Mesenchymal stem cell (in vitro differentiated cells and primary cell): ENCODE data around the gene ZFYVE28.

Source experiments
- DNase-seq: peaks from one replicate; pipeline ENCODE4 v3.0.0-alpha.2; 2013
- H2AFZ ChIP-seq: one replicate; pipeline ENCODE4 v1.6.1; 2013; ENCODE audit warnings: low read depth, mild to moderate bottlenecking, control low read depth, inconsistent platforms, low read length, moderate library complexity
- H2AK5ac ChIP-seq: 2 replicates; pipeline ENCODE4 v1.6.1; 2013; ENCODE audit warnings: low read length, moderate library complexity, mild to moderate bottlenecking, inconsistent platforms; ENCODE audit not compliant: severe bottlenecking
- H2BK120ac ChIP-seq: one replicate; pipeline ENCODE4 v1.6.1; 2013; ENCODE audit warnings: low read depth, mild to moderate bottlenecking, inconsistent platforms, low read length, moderate library complexity
- H2BK12ac ChIP-seq, 2 experiments: one replicate each; pipeline ENCODE4 v1.6.1; 2013; ENCODE audit warnings: inconsistent platforms in 2 of 2, low read length in 2 of 2, mild to moderate bottlenecking in 2 of 2, moderate library complexity in 2 of 2, control low read depth in 1 of 2
- H2BK15ac ChIP-seq: one replicate; pipeline ENCODE4 v1.6.1; 2013; ENCODE audit warnings: mild to moderate bottlenecking, low read depth, inconsistent platforms; ENCODE audit not compliant: poor library complexity, severe bottlenecking
- H2BK5ac ChIP-seq: 2 replicates; pipeline ENCODE4 v1.6.1; 2013; ENCODE audit warnings: low read depth, mild to moderate bottlenecking, low read length, control low read depth, inconsistent platforms; ENCODE audit not compliant: poor library complexity, severe bottlenecking
- H3K14ac ChIP-seq, 2 experiments: one replicate each; pipeline ENCODE4 v1.6.1; 2013; ENCODE audit warnings: inconsistent platforms in 2 of 2, low read length in 2 of 2, control low read depth in 1 of 2, mild to moderate bottlenecking in 1 of 2, moderate library complexity in 1 of 2
- H3K18ac ChIP-seq, 2 experiments: one replicate each; pipeline ENCODE4 v1.6.1; 2013; ENCODE audit warnings: inconsistent platforms in 2 of 2, low read length in 2 of 2, control low read depth in 1 of 2, low read depth in 1 of 2, mild to moderate bottlenecking in 1 of 2
- H3K23ac ChIP-seq, 2 experiments: one replicate each; pipeline ENCODE4 v1.6.1; 2013; ENCODE audit warnings: inconsistent platforms in 2 of 2, low read length in 2 of 2, mild to moderate bottlenecking in 2 of 2, moderate library complexity in 2 of 2, control low read depth in 1 of 2
- H3K27ac ChIP-seq: 2 replicates; pipeline ENCODE4 v1.5.1; 2013; ENCODE audit warnings: mild to moderate bottlenecking, moderate library complexity, low read length, control low read depth, inconsistent platforms; ENCODE audit not compliant: poor library complexity, severe bottlenecking
- H3K27me3 ChIP-seq, 2 experiments: 2 replicates each; pipeline versions ENCODE4 v1.6.1 to v1.7.0; 2013; ENCODE audit warnings: low read length in 2 of 2, mild to moderate bottlenecking in 2 of 2, moderate library complexity in 2 of 2, control low read depth in 1 of 2, inconsistent platforms in 1 of 2; ENCODE audit not compliant: control insufficient read depth in 1 of 2, insufficient read depth in 1 of 2
- H3K36me3 ChIP-seq, 2 experiments: 2 replicates each; pipeline versions ENCODE4 v1.6.1 to v1.7.0; 2013; ENCODE audit warnings: low read length in 2 of 2, control low read depth in 1 of 2, inconsistent platforms in 1 of 2, low read depth in 1 of 2, mild to moderate bottlenecking in 1 of 2; ENCODE audit not compliant: insufficient read depth in 2 of 2, control insufficient read depth in 1 of 2
- H3K4ac ChIP-seq, 2 experiments: one replicate each; pipeline ENCODE4 v1.6.1; 2013; ENCODE audit warnings: inconsistent platforms in 2 of 2, low read length in 2 of 2, mild to moderate bottlenecking in 2 of 2, moderate library complexity in 2 of 2, control low read depth in 1 of 2, low read depth in 1 of 2
- H3K4me1 ChIP-seq: 2 replicates; pipeline ENCODE4 v1.6.1; 2013; ENCODE audit warnings: low read depth, low read length, control low read depth; ENCODE audit not compliant: control insufficient read depth, insufficient read depth
- H3K4me2 ChIP-seq: 2 replicates; pipeline ENCODE4 v1.6.1; 2013; ENCODE audit warnings: low read length, mild to moderate bottlenecking, inconsistent platforms; ENCODE audit not compliant: poor library complexity, severe bottlenecking
- H3K4me3 ChIP-seq, 2 experiments: 2 replicates each; pipeline versions ENCODE4 v1.5.1 to v1.7.0; 2013; ENCODE audit warnings: low read length in 2 of 2, mild to moderate bottlenecking in 2 of 2, control low read depth in 1 of 2, low read depth in 1 of 2; ENCODE audit not compliant: insufficient read depth in 1 of 2
- H3K79me1 ChIP-seq: replicated peaks from 2 replicates; pipeline ENCODE4 v1.6.1; 2013; ENCODE audit warnings: mild to moderate bottlenecking, control low read depth, low read length, inconsistent platforms; ENCODE audit not compliant: poor library complexity, severe bottlenecking
- H3K9ac ChIP-seq: 2 replicates; pipeline ENCODE4 v1.7.0; 2013; ENCODE audit warnings: mild to moderate bottlenecking, low read length, moderate library complexity
- H3K9me3 ChIP-seq: 2 replicates; pipeline ENCODE4 v1.7.0; 2013; ENCODE audit warnings: mild to moderate bottlenecking, low read length; ENCODE audit not compliant: control insufficient read depth
- H4K8ac ChIP-seq: one replicate; pipeline ENCODE4 v1.6.1; 2013; ENCODE audit warnings: inconsistent platforms, mild to moderate bottlenecking, low read length, moderate library complexity
- H4K91ac ChIP-seq: one replicate; pipeline ENCODE4 v1.6.1; 2013; ENCODE audit warnings: mild to moderate bottlenecking, low read length, inconsistent platforms
- WGBS: methylation state at CpG from one replicate; pipeline ENCODE4 v1.1.7; 2013; ENCODE audit warnings: mixed read lengths; 5-methylcytosine and 5-hydroxymethylcytosine counted together

ZFYVE28 gene

GRCh38 chr4:2269618-2270163 is 148.8 kb downstream of the ZFYVE28 start:
- Histone ChIP-seq H3K9ac (no peak overlapping the region), H4K8ac (no peak overlapping the region), H2AFZ (no peak overlapping the region), H3K18ac (no peak overlapping the region), H4K91ac (no peak overlapping the region), H3K23ac (no peak overlapping the region), H3K9me3 (no peaks in the 10 kb centered on the region), H3K4ac (no peak overlapping the region), H3K4me3 (no peak overlapping the region), H3K27me3 (no peaks in the 10 kb centered on the region), H2AK5ac (no peak overlapping the region), H3K4me1 (peaks cover 20% of the 10 kb centered on the region), H2BK120ac (no peak overlapping the region), H3K4me2 (no peak overlapping the region), H3K36me3 (peaks cover 0 to 64% of the 10 kb centered on the region in 2 experiments), H3K27ac (no peak overlapping the region), H2BK15ac (no peak overlapping the region), H3K79me1 (peaks cover 4% of the 10 kb centered on the region), H3K14ac (no peak overlapping the region), H2BK12ac (no peak overlapping the region), H2BK5ac (no peak overlapping the region)
- WGBS = 95% methylated on average over 10 of the region's 12 CpGs
- no peak for DNase-seq

- Histone ChIP-seq H2BK15ac (no peak overlapping the region), H3K9me3 (no peaks in the 10 kb centered on the region), H3K4me3 (no peak overlapping the region), H3K27me3 (no peaks in the 10 kb centered on the region), H4K91ac (no peak overlapping the region), H2BK12ac (no peak overlapping the region), H2BK5ac (no peak overlapping the region), H4K8ac (no peak overlapping the region), H3K4me2 (no peak overlapping the region), H3K79me1 (peaks cover 2% of the 10 kb centered on the region), H2AFZ (no peak overlapping the region), H2AK5ac (no peak overlapping the region), H3K23ac (no peak overlapping the region), H2BK120ac (no peak overlapping the region), H3K4me1 (peaks cover 23% of the 10 kb centered on the region), H3K18ac (no peak overlapping the region), H3K4ac (no peak overlapping the region), H3K36me3 (peaks cover 0 to 63% of the 10 kb centered on the region in 2 experiments), H3K14ac (no peak overlapping the region), H3K9ac (no peak overlapping the region), H3K27ac (no peak overlapping the region)
- WGBS = 63% methylated on average over 6 of the region's 6 CpGs
- no peak for DNase-seq
These were observed 149.3 kb downstream of the ZFYVE28 start for GRCh38 chr4:2269206-2269531.

DNA sequence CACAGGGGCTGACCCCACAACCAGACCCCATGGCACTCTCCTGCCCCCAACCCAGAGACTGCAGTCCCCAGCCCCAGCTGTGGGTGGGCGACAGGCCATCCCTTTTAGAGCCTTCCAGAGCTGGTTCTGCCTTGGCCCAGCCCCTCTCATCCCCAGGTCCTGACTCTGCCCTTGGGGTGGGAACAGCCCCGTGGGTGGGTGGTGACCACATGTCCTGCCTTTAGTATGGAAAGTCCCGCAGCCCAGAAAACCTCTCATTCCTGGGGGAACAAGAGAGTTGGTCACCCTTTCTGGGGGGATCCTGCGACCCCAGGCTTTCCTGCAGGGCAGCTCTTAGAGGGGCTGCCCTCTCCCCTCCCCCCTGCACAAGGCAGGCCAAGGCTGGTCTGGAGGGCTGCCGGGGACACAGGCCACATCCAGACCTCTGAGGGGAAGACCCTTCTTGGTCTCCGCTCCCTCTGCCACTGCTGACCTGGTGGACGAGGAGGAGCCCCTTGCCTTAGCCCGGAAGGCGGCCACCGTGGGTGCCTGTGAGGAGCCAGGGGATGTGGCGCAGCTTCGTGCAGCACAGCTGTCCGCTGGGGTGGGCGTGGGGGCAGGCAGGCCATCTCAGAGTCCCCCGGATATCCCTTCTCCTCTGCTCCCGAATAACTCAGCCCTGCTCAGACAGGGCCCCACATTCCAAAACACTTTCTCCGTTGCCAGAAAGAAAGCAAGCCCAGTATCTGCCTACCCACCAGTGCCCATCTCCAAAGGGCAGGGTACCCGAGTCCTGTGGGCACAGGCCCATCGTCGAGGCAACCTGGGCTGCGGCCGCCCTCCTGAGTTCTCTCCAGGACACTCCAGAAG is 149.9 kb downstream of the ZFYVE28 start:
- H2BK15ac ChIP-seq = no peak overlapping the region

GRCh38 chr4:2267841-2268240 is 150.6 kb downstream of the ZFYVE28 start:
- Histone ChIP-seq H2AK5ac (no peak overlapping the region), H3K79me1 (peaks cover 2% of the 10 kb centered on the region), H2BK5ac (no peak overlapping the region), H4K91ac (no peak overlapping the region), H3K4me2 (no peak overlapping the region), H3K36me3 (peaks cover 0 to 56% of the 10 kb centered on the region in 2 experiments), H3K9ac (no peak overlapping the region), H2AFZ (no peak overlapping the region), H3K4me3 (no peak overlapping the region), H3K4me1 (peaks cover 29% of the 10 kb centered on the region), H3K14ac (no peak overlapping the region), H3K27me3 (no peaks in the 10 kb centered on the region), H3K18ac (no peak overlapping the region), H3K23ac (no peak overlapping the region), H2BK12ac (no peak overlapping the region), H3K4ac (no peak overlapping the region), H4K8ac (no peak overlapping the region), H2BK15ac (no peak overlapping the region), H3K27ac (no peak overlapping the region), H3K9me3 (no peaks in the 10 kb centered on the region), H2BK120ac (no peak overlapping the region)
- DNase-seq = no peak
- WGBS = 79% methylated on average over 11 of the region's 12 CpGs

More for the DNA sequence above, 149.9 kb downstream of the ZFYVE28 start:
- Histone ChIP-seq H4K91ac (no peak overlapping the region), H3K4me3 (no peak overlapping the region), H2AFZ (no peak overlapping the region), H3K79me1 (peaks cover 2% of the 10 kb centered on the region), H3K27me3 (no peaks in the 10 kb centered on the region), H3K9me3 (no peaks in the 10 kb centered on the region), H3K4me2 (no peak overlapping the region), H3K9ac (no peak overlapping the region), H3K18ac (no peak overlapping the region), H2BK120ac (no peak overlapping the region), H3K4me1 (peaks cover 24% of the 10 kb centered on the region), H3K23ac (no peak overlapping the region), H3K27ac (no peak overlapping the region), H4K8ac (no peak overlapping the region), H3K14ac (no peak overlapping the region), H3K4ac (no peak overlapping the region), H3K36me3 (peaks cover 0 to 63% of the 10 kb centered on the region in 2 experiments), H2AK5ac (no peak overlapping the region), H2BK12ac (no peak overlapping the region), H2BK5ac (no peak overlapping the region)
- no peak for DNase-seq
- 79% methylated on average over 21 of the region's 22 CpGs for WGBS
